Skin epidermis (tissue), 12 donors: Measurements from ENCODE around the gene DGKI.

Experiments
- H3K27ac ChIP-seq, 21 experiments: fragments of 200-600 bp; sonication (generic) in 11 of 21; one replicate each; pipeline ENCODE4 v1.5.0; 2020; ENCODE audit warnings: mild to moderate bottlenecking in 3 of 21, inconsistent platforms in 2 of 21, moderate library complexity in 2 of 21
- H3K4me3 ChIP-seq, 7 experiments: fragments of 200-600 bp; sonication (generic) in 2 of 7; one replicate each; pipeline ENCODE4 v1.5.0; 2020; ENCODE audit warnings: inconsistent platforms in 2 of 7, mild to moderate bottlenecking in 2 of 7, moderate library complexity in 1 of 7

The DGKI gene

DNA sequence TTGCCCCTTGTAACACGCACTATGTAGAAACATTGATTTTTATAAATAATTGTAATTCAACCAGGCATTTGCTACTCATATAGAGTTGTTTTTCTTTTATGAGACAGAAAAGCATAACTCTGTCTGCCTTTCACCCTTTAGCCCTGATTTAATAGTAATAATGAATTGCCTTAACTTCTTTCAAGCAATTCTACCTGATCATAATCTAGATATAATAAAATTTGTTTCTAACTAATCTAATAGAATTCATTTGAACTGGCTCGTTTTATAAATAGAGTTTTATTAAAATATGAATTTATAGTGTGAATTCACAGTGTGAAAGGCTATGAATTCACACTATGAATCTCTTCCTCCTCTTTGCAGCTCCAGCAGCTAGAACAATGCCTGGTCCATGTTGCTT lies 319.1 kb downstream of the DGKI start:
- Histone ChIP-seq H3K27ac (no peak overlapping the region), H3K4me3 (no peak overlapping the region)

DNA sequence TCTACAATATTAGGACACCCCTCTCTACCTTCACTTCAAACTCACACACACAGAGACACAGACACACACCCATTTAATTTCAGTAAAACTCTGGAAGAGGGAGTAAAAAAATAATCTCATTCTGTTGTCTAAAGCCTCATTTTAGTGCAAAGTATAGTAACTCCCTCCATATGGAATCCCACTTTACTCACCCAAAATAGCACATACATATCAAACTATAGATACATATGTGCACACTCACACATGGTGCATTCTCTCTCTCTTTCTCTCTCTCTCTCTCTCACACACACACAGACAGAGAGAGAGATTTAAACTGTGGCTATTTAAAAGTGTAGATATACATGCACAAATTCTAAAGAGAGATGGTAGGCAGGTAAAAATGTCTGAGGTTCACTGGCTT lies 323.6 kb downstream of the DGKI start:
- H3K4me3 ChIP-seq, result no peak overlapping the region

DNA sequence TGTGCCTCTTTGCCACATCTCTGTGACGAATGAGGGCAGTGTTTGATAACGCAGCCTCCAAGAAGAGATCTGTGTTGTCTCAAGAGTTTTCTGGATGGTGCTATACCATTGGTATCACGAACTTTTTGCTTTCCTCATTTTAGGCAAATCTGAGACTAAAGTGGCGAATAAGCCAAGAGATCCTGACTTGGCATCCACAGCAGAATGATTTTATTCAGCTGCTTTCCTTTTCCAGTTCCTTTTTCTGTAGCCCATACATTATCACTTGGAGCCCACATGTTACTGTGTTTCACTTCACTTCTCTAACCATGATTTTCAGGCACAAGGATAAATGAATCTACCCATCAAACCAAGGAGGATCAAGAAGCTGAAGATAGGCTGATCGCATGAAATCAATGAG lies 325.3 kb downstream of the DGKI start:
- no peak overlapping the region for H3K27ac ChIP-seq
- H3K4me3 ChIP-seq, result no peak overlapping the region

More for the DNA sequence above, 323.6 kb downstream of the DGKI start:
- H3K27ac ChIP-seq, result no peak overlapping the region

DNA sequence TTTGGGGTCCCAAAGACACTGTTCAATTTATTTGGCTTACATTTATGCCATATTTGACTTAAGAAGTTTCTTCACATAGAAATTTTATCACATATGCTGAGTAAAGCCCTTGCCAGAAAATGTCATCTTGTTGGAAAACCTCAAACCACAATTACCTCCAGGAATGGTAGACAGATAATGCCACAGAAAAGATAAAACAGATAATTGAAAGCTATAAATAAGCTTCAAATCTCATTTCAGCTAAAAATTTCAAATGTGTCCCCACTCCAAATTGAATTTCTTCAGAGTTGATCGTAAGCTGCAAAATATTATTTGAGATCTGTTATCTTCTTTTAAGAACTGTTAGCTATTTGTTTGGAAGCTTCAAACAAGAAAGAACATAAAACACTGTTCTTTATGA lies 326.8 kb downstream of the DGKI start:
- H3K4me3 ChIP-seq, result no peak overlapping the region
- H3K27ac ChIP-seq, result no peak overlapping the region

DNA sequence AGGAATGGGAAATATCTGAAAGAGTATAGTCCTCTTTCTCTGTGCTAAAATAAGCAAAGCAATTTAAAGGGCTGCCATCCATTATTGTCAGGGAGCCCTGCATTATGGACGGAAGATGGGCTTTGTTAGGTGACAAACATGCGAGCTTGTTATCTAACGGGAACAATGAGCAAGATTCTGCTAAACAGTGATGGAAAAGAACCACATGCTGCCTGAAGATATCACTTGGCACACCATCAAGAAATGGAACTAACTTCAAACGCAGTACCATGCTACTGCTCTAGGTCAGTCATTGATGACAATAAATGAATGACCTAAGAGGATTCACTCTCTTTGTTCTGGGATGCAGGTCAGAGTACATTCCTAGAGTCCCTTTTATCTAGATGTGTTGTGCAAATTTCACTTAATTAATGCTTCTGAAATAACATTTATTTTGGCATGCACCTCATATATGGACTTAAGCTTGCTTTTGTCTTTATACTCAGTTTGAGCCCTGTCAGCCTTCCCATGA lies 327.5 kb downstream of the DGKI start:
- Histone ChIP-seq H3K4me3 (no peak overlapping the region), H3K27ac (no peak overlapping the region)

DNA sequence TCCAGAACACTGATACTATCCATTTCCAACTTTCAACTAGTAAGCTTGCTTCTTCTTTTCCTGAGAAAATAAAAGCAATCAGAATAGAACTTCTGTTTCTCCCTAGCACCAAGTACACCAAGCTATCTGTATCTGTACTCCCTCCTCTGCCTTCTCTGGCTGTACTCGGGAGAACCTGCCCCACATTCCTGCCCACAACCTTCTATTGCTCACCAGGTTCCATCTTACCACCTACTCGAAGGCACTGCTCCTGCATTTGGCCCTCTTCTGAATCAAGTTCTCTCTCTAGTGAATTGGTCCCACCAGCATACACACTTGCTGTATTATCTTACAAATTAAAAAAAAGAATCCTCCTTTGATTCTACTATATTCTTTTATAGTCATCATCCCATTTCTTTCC lies 333.7 kb downstream of the DGKI start:
- H3K27ac ChIP-seq, result no peak overlapping the region

DNA sequence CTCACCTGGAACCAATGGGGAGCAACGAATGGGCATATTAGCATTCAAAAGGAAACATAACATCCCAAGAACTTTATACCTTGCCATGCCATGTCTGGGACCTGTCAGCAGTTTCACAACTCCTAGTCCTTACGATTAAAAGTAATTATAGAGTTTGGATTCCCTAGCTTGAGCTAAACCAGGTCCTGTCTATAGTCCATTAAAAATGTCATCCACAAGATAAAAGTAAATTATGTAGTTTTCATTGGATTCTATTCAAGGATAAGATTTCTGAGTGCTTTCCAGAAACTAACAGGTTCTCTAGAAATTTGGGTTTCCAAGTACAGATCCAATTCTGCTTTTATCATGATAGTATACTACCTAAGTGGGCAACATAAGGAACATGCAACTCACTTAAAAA lies 339.7 kb downstream of the DGKI start:
- H3K4me3 ChIP-seq, result no peak overlapping the region
- no peak overlapping the region for H3K27ac ChIP-seq

More for the DNA sequence above, 333.7 kb downstream of the DGKI start:
- H3K4me3 ChIP-seq, result no peak overlapping the region

DNA sequence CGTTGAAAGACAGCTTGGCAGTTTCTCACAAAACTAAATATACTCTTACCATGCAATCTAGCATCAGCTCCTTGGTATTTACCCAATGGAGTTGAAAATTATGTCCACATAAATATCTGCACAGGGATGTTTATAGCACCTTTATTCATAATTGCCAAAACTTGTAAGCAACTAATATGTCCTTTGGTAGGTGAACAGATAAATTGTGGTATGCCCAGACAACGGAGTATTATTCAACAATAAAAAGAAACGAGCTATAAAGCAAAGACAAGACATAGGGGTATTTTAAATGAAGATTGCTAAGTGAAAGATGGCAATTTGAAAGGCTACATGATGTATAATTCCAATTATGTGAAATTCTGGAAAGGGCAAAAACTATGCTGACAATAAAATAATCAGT lies 340.7 kb downstream of the DGKI start:
- no peak overlapping the region for H3K27ac ChIP-seq
- no peak overlapping the region for H3K4me3 ChIP-seq

DNA sequence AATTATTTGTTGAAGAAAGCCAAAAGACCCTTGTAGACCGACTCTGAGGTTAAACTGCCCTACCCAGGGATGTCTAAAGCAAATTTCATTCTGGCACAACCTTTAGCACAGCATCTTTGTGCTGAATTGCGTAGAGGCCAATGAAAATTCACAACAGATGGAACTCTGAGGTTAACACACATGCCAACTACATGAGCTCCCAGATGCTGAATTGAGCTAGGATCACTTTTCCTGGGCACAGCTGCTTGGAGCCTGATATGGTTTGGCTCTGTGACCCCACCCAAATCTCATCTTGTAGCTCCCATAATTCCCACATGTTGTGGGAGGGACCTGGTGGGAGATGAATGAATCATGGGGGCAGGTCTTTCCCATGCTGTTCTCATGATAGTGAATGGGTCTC lies 345.2 kb downstream of the DGKI start:
- H3K27ac ChIP-seq, result no peak overlapping the region
- no peak overlapping the region for H3K4me3 ChIP-seq

DNA sequence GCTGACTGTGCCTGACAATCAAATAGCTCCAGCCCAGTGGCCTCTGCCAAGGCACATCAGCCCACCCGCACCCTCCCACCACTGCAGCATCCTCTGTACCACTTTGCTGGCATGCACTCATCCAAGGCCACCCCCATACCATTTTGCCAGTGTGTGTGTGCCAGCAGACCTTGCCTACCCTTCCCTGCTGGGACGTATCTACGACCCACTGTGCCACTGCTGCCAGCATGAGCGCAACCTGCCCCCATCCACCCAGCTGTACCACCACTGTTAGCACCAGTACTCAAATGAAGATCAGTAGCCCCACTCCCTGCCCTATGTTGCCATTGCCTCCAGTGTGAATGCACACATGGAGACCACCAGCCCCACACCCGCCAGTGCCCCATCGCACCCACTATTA lies 353.9 kb downstream of the DGKI start:
- H3K27ac ChIP-seq, result no peak overlapping the region

DNA sequence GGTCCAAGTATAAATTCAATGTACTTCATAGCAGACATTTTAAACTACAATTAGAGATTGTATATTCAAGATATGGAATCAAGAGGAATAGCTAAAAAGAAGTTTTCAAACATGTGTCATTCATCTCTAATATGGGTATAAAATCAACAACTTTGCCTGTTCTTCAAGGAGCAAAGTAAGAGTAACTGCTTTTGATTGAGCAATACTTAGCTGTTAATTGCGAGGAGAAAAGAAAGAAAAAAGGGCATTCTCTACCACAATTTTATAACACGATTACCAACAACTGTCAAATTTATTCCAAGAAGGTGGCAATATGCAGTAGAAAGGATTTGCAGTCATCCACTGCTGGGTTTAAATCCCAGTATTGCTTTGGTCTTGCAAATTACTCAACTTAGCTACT lies 356.9 kb downstream of the DGKI start:
- H3K27ac ChIP-seq, result no peak overlapping the region
- H3K4me3 ChIP-seq, result no peak overlapping the region

More for the DNA sequence above, 353.9 kb downstream of the DGKI start:
- no peak overlapping the region for H3K4me3 ChIP-seq

DNA sequence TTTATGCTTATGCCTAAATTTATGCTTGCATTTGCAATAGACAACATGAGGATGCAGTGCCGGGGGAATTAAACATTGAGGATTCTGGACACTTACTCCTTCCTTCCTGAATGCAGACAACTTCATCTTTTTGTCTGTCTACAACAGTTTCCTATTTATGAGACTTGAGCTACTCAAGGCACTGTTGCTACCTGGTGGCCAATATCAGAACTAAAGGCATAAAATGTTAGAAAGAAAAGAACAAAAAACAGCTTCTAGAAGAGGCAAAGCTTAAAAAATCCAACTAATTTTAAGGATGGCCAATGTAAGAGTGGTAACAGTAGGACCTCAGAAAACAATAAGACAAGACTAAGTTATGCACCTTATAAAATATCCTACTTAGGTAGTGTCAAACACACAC lies 358.7 kb downstream of the DGKI start:
- H3K27ac ChIP-seq, result no peak overlapping the region
- no peak overlapping the region for H3K4me3 ChIP-seq

DNA sequence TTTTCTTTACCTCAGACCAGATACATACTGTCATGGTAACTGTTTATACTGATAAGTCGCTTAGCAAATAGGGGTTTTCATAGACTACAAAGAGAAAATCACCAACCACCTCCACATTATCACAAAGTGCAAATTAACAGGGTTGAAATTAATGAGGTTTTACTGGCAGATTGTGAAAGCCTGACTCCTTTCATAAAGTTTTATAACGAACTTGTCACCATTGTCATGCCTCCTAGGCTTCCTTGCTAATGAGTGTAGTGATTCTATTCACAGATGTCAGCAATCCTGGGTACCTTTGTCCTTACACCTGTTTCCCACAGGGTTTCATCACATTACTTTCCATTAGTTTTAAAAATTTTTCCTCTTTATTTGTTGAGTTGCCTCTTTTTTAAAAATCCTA lies 361.0 kb downstream of the DGKI start:
- Histone ChIP-seq H3K4me3 (no peak overlapping the region), H3K27ac (no peak overlapping the region)

DNA sequence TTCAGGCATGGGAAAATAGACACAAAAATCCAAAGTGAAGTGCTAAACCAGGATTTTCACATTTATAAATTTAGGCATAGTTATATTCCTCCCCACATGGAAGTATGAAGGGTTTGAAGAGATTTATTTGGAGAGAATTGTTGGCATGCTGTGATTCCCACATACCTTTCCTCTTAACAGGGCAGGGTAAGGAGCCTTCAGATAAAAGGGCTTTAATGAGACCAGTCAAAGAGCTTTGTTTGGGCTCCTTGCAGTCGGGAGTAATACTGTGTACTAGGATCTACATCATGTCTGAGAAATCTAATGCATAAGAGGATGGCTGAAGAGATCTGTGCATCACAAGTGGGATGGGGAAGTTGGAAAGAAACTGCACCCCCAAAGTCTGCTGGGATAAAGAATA lies 362.4 kb downstream of the DGKI start:
- H3K4me3 ChIP-seq, result no peak overlapping the region

DNA sequence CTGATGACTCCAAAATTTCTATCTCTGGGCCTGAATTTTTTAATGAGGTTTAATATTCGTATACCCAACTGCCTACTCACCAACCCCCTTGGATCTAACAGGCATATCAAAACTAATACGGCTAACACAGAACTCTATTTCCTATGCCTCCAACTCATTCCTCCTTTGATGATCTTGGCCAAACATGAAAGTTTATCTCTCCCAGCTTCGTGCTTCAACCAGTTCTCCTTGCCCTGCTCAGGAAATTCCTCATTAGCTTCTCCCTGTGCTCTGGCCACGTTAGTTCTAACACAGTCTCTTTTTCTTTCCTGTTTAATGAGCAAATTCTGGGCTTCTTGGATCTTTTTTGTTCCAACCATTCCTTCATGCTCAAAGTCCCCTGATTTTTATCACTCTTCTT lies 364.3 kb downstream of the DGKI start:
- no peak overlapping the region for H3K27ac ChIP-seq
- H3K4me3 ChIP-seq, result no peak overlapping the region

More for the DNA sequence above, 362.4 kb downstream of the DGKI start:
- no peak overlapping the region for H3K27ac ChIP-seq

DNA sequence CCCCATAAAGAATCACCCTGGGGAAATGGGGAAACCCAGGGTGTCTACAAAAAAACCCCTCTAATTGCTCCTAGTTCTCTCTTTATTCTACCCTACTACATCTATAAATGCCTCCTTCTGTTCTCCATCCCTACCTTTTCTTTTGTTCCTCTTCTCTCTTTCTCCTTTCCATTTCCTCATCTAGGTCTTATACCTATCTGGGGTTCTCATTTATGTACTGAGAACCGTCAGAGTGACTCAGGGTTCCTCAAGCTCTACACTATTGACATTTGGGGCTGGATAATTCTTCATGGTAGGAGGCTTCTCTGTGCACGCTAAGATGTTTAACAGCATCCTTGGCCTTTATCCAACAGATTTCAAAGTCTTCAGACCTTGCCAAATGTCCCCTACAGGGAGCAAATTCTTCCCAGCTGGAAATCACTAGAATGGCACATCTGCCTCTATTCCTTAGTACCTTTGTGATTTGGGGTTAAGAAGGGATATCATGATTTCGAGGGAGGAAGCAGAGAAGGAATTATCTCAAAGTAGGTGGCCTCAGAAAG lies 365.9 kb downstream of the DGKI start:
- no peak overlapping the region for H3K4me3 ChIP-seq

DNA sequence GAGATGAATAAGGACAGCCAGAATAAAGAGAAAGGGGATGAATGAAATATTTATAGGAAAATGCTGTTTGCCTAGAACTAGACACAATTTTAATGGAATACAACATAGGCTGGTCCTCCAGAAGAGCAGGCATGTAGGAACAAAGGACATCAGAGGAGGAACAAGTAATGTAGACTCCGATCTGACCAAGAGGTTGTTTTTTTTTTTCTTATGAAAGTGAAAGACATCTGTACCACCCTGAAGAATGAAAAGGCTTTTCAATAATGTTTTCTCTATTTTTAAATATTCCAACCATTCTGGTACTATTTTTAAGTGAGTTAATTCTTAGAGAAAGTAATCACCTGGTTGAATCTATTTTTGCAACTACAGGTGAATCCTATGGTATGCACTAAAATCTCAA lies 366.4 kb downstream of the DGKI start:
- H3K4me3 ChIP-seq, result no peak overlapping the region

More for the DNA sequence above, 365.9 kb downstream of the DGKI start:
- H3K27ac ChIP-seq, result no peak overlapping the region

DNA sequence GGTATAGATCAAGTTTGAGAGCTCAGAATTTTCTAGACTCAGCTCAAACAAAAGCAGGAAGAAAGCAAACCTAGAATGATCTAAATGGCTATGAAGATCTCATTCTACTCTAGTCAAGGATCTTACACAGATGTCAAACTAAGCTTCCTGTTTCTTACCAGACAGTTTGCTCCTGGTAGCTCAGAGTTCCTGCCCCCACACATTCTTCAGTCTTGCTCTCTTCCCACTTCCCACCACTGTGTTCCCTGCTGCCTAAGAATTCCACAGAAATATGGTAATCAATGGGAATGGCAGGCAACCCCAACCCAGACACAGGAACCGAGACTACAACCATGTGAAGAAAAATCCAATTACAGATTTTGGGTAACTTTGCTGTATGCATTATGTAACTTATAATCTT lies 369.8 kb downstream of the DGKI start:
- Histone ChIP-seq H3K4me3 (no peak overlapping the region), H3K27ac (no peak overlapping the region)

More for the DNA sequence above, 366.4 kb downstream of the DGKI start:
- H3K27ac ChIP-seq, result no peak overlapping the region

DNA sequence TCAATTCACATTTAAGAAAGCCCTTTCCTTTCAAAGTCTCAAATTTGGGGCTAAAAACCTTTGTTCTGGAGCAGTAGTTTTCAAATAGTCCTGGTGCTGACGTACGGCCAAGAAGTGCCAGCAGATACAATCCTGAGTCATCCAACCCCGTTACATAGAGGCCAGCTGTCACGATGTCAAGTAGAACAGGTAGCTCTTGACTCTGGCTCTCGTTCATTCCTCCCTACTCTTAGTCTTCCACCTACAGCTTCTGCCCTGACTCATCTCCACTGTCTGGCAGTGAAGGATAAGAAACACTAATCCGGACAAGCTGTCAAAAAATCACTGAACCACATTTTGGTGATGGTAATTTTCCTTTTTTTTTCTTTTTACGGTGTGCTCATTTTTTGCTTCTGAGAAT lies 370.8 kb downstream of the DGKI start:
- H3K27ac ChIP-seq, result no peak overlapping the region
- H3K4me3 ChIP-seq, result no peak overlapping the region

DNA sequence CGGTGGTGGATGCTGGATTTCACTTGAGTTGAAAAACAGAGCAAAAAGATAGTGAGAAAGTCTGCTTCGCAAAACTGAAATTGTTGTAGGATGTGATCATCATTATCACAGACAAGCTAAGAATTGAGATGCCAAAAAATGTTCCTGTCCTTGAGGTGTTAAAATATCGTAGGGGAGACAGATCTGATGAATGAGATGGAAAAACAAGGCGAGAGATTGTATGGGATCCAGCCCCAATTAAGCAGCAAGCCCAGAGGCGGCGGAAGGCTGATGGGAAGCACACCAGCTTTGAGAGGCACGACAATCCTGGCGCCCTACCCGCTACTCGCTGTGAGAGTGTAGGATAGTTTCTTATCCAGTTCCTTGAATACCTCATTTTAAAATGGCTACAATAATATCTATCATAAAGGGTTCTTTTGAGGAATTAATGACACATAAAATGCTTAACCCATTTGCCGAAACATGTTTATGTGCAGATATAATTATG lies 372.2 kb downstream of the DGKI start:
- H3K27ac ChIP-seq, result no peak overlapping the region
- H3K4me3 ChIP-seq, result no peak overlapping the region

DNA sequence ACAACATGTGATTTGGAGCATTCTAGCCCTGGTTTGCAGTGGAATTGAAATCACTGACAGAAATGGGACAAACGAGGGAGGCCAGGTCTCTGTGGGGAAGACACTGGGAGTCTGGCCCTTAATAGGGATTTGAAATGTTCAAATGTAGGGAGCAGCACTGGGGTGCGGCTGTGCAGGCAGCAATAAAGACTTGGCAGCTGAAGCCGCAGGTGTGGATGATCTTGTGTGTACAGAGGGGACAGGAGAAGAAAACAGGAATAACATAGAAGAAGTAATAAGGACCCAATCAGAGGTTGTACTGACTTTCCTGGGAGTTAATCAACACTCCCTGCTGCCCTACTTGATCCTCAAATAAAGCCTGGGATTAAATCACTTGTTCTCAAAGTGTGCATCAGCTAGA lies 375.6 kb downstream of the DGKI start:
- Histone ChIP-seq H3K4me3 (no peak overlapping the region), H3K27ac (no peak overlapping the region)

DNA sequence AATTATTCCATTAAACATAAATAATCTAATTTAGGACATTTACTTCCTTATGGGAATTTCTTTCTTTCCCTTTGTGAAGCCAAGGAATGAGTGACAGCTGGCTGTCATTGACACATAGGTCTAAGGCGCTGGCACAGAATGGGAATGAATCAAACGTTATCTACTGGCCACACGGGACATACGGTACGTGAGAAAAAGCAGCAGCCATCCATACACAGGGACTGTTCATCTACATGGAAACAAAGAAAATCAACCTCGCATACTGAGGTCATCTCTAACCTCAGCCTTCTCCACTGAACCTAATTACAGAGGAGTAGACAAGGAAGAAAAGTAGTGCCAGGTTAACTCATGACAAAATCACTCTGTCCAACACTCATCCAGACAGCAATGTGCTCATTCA lies 376.9 kb downstream of the DGKI start:
- H3K27ac ChIP-seq, result no peak overlapping the region
- H3K4me3 ChIP-seq, result no peak overlapping the region
